ENCODE results near the gene EYA2.

Gene EYA2

DNA sequence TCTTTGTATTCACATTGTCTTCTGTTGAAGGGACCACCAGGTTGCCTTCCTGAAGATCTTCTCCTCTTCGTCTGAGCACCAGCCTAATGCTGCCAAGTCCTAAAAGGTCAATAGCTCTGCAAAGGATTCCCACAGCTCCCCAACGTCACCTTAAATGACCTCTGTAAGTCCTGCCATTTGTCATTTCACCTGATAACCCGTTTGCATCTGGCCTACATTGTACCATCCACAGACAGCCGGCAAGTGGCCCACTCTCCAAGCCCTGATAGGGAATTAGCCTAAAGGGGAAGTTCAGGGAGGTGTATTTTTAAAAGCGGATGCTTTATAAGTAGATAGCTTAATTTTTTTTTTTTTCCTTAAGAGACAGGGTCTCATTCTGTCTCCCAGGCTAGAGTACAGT lies 334.0 kb downstream of the EYA2 start:
- no peak for DNase-seq (ENCODE audit: low spot score)

DNA sequence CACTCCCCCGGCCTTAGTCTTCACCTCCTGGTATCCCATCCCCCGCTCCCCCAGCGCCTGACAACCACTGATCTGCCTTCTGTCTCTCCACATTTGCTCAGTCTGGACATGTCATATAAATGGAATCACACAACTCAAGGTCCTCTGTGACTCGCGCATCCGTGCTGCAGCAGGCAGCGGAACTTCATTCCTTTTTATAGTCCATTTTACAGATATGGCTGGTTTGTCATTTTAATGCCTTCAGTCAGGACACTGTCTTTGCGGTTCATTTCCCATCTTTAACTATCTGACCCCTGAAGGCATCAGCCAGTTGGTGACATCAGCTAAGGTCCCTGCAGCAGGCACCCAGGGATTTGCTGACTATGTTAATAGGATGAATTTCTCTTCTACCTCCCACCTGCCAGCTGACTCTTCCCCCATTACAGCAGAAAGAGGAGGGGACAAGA lies 336.2 kb downstream of the EYA2 start:
- no peak for DNase-seq (ENCODE audit: low spot score)

DNA sequence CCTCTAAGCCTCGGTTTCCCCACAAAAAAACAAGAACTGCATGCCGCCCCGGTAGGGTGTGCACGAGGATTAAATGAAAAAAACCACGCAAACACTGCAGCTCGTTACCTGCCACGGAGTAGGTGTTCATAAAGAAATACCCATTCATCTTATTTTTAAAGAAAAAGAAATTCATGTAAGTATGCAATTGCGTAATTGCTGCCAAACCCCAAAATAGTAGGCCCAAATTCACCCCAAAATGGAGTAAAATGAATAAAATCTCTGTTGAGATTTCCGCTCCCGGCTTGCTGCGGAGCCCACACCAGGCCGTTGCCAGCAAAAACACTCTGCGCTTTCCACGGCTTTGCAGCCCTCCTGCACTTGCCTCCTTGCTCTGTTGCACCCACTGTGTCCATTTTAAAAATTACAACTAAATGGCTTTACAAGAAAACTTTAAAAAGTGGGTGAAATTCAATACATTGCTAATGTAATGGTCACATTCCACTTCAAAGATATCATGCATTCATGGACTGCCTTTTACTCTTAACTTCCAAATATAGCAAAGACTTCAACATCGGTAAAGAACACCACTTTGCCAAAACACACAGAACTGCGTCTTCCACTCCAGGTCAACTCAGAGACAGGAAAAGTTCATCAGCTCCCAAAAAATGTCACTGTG lies 336.9 kb downstream of the EYA2 start:
- DNase-seq (ENCODE audit: low spot score), result no peak

DNA sequence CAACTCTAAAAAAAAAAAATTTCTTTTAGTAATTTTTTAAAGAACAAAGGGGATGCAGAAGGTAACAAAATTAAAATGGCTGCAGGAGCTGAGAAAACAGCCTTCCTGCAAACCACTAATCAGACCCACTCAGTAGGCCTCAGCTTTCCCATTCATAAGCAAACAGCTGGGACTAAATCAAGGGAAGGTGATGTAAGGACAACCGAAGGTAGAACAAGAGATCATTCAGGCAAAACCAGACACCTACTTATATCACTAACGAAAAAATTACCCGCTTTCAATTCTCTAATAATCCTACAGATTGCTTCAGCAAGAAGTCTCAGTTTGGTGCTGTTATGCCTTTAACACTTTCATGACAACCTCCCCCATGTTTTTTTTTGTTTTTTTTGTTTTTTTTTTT lies 337.9 kb downstream of the EYA2 start:
- DNase-seq (ENCODE audit: low spot score), result no peak

DNA sequence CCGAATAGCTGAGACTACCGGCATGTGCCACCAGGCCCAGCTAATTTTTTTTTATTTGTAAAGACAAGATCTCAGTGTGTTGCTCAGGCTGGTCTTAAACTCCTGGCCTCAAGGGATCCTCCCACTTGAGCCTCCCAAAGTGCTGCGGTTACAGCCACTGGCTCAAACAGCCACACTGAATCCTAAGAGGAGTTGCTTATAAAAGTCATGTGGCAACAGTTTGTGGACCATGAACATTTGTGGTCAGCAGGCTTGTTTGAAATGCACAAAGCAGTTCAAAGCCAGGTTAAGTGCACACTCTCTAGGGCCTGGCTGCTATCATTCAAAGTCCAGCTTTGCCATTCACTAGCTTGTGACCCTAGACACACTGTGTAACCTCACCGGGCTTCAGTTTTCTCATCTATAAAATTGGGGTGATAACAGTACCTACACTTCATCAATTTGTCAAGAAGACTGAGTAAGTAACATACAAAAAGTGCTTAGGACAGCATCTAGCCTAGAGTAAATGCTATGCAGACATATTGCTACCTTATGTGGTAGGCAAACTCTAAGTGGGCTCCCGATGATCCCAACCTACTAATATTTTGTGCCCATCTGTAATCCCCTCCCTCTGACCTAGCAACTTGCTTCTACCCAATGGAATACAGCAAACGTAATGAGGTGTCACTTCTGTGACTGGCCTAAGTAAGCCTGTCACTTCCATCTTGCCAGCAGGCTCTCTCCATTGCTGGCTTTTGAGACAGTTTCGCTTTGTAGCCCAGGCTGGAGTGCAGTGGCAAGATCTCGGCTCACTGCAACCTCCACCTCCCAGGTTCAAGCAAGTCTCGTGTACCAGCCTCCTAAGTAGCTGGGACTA lies 338.9 kb downstream of the EYA2 start:
- no peak for DNase-seq (ENCODE audit: low spot score)

DNA sequence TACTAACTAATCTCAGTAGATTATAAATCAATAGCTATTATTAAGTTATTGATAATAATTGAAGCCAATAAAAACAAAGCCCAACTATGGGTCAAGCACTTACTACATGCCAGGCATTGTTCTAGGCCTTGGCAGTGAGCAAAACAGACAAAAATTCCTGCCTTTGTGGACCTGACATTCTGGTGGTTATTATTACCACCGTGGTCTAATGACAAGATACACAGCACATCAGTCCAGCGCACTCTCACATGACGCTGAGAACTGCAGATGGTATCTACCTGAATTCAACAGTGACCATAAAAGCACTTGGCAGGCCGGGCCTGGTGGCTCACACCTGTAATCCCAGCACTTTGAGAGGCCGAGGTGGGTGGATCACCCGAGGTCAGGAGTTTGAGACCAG lies 340.5 kb downstream of the EYA2 start:
- no peak for DNase-seq (ENCODE audit: low spot score)

DNA sequence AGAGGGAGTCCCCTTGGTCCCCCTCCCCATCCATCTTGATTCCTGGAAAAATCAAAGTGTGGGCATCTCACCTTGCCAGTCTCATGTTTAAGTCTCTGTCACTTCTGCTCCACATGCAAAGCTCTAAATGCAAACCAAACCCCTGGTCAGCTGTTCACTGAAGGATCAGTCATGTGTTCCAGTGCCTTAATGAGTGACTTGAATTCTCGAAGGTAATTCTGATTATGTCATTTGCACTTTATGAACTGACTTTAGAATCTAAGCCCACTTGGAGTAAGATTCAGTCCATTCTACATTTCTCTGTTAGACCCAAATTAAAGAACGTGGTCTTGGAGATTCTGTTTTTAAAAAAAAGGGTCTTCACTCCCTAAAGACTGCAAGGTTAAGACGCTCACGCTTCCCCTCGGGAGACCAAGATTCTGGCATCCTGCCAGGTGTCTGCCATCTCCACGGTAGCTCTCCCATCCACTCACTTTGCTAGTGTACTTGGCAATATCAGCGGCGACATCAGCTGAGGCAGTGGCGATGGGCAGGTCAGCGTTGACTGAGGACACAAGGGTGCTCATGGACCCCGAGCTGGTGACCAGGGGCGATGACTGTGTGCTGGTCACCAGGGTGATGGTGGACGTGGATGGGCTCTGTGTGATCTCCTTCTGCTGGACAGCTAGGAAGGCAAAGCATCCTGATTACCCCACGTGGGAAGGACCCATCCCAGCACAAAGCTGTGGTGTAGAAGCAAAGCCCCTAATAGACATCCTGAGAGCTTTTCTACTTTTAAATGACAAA lies 341.4 kb downstream of the EYA2 start:
- DNase-seq (ENCODE audit: low spot score), result no peak

DNA sequence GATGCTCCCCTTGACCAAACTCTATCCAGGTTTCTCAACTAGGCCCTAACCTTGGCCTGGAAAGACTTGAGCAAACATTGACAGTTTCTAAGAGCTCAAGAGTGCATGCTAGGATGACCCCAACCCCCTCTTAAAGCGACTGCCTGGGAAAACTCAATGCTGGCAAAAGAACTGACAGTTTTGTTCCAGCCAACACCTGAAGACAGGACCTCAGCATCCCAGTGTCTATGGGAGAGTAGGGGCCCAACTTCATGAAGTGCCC lies 341.9 kb downstream of the EYA2 start:
- no peak for DNase-seq (ENCODE audit: low spot score)

DNA sequence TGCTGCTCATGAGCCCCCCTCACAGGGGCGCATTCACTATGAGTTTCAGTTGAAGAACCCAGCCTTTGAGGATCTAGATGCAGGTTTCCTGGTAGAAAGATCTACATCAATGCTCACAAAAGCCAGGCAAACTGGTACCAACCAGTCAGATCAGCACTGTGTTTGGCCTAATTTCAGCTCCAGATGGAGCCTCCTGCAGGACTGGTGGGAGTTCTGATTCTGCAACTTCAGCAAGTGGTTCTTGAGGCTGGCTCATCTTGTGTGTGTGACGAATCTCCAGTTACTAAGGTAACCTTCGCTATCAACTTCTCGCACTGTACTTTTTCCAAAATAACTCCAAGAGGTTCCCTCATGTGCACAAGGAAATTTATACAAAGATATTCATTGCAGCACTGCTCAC lies 343.1 kb downstream of the EYA2 start:
- no peak for DNase-seq (ENCODE audit: low spot score)
